CD4-positive, alpha-beta T cell (primary cell): ENCODE measurements around the gene MCEMP1. TPM values are rescaled to one million over a fixed set of nuclear protein-coding genes. Genes with fewer than 3 reads are reported as not detected.

Experiments
- ATAC-seq: fragments of 200-7000 bp; cut with Tn5 transposase; one replicate; pipeline ENCODE4 v1.10.0; 2022; ENCODE audit warnings: mild to moderate bottlenecking; ENCODE audit not compliant: poor library complexity
- CTCF ChIA-PET: fragments of 350-600 bp; sonication (Branson Sonifier 250); formaldehyde crosslinking; loops from one replicate; lab custom pipeline; 2021; ENCODE audit warnings: antibody characterized with exemption, inconsistent platforms; lab: Charles Lee
- POLR2A ChIA-PET: fragments of 350-600 bp; sonication (Branson Sonifier 250); formaldehyde crosslinking; loops from one replicate; lab custom pipeline; 2021; ENCODE audit warnings: antibody characterized with exemption, inconsistent platforms; lab: Charles Lee
- DNase-seq, 14 experiments: peaks; one replicate each; pipeline ENCODE4 v3.0.0-alpha.2; 2013 to 2020; ENCODE audit warnings: mixed read lengths in 2 of 14
- H3K27ac ChIP-seq, 2 donors: one replicate each; pipeline versions ENCODE4 v1.5.1 to v1.7.0; 2013; ENCODE audit warnings: low read length in 2 of 2, low read depth in 1 of 2, mild to moderate bottlenecking in 1 of 2
- H3K27me3 ChIP-seq, 2 experiments: 1 replicate in 1 of 2; 2 replicates in 1 of 2; pipeline versions ENCODE4 v1.6.1 to v1.7.0; 2013; ENCODE audit warnings: low read length in 2 of 2, control low read depth in 1 of 2, mild to moderate bottlenecking in 1 of 2, moderate library complexity in 1 of 2; ENCODE audit not compliant: insufficient read depth in 2 of 2, control insufficient read depth in 1 of 2
- H3K36me3 ChIP-seq: one replicate; pipeline ENCODE4 v1.6.1; 2013; ENCODE audit warnings: low read length, control low read depth; ENCODE audit not compliant: insufficient read depth
- H3K4me1 ChIP-seq: one replicate; pipeline ENCODE4 v1.6.1; 2013; ENCODE audit warnings: low read length, control low read depth; ENCODE audit not compliant: insufficient read depth
- H3K4me3 ChIP-seq: one replicate; pipeline ENCODE4 v1.5.1; 2013; ENCODE audit warnings: mild to moderate bottlenecking, low read length, moderate library complexity
- H3K9me3 ChIP-seq, 2 experiments: 1 replicate in 1 of 2; 2 replicates in 1 of 2; pipeline versions ENCODE4 v1.6.1 to v1.7.0; 2013; ENCODE audit warnings: low read length in 2 of 2, mild to moderate bottlenecking in 2 of 2, control low read depth in 1 of 2, moderate library complexity in 1 of 2; ENCODE audit not compliant: control insufficient read depth in 1 of 2, insufficient read depth in 1 of 2
- H3K27ac Mint-ChIP-seq: one replicate; pipeline ENCODE4 v1.8.0; 2020; ENCODE audit warnings: mixed read lengths
- H3K27me3 Mint-ChIP-seq: one replicate; pipeline ENCODE4 v1.8.0; 2021; ENCODE audit warnings: mixed read lengths
- H3K36me3 Mint-ChIP-seq: one replicate; pipeline ENCODE4 v1.8.0; 2021; ENCODE audit warnings: low read depth, mixed read lengths
- H3K4me1 Mint-ChIP-seq: one replicate; pipeline ENCODE4 v1.8.0; 2021; ENCODE audit warnings: low read depth, mixed read lengths
- H3K4me3 Mint-ChIP-seq: one replicate; pipeline ENCODE4 v1.8.0; 2020; ENCODE audit warnings: mild to moderate bottlenecking, mixed read lengths
- H3K9me3 Mint-ChIP-seq: one replicate; pipeline ENCODE4 v1.8.0; 2020; ENCODE audit warnings: mixed read lengths
- intact Hi-C, 2 experiments: fragments of 100-400 bp; cut with DNase I in 1 of 2; cut with micrococcal nuclease in 1 of 2; formaldehyde crosslinking; loops; one replicate each; pipeline versions ENCODE4 v1.15.1 to v1.9.0; 2023 to 2025; cut with DNase I, micrococcal nuclease
- total RNA-seq, 174 experiments: library from RNA in 2 of 174; stranded (reverse) in 2 of 174; gene quantifications; one replicate each; pipeline ENCODE4 v1.2.3 and lab custom pipeline; 2021 to 2026
- TF ChIP-seq, protein P1 (sequence below): fragments of 200-600 bp; IDR thresholded peaks from one replicate; pipeline ENCODE4 v1.8.0; 2022; ENCODE audit warnings: antibody characterized with exemption, mild to moderate bottlenecking

The MCEMP1 gene
- total RNA-seq, 2 experiments from 2014 or later = 0.38 TPM; not detected in 1

DNA sequence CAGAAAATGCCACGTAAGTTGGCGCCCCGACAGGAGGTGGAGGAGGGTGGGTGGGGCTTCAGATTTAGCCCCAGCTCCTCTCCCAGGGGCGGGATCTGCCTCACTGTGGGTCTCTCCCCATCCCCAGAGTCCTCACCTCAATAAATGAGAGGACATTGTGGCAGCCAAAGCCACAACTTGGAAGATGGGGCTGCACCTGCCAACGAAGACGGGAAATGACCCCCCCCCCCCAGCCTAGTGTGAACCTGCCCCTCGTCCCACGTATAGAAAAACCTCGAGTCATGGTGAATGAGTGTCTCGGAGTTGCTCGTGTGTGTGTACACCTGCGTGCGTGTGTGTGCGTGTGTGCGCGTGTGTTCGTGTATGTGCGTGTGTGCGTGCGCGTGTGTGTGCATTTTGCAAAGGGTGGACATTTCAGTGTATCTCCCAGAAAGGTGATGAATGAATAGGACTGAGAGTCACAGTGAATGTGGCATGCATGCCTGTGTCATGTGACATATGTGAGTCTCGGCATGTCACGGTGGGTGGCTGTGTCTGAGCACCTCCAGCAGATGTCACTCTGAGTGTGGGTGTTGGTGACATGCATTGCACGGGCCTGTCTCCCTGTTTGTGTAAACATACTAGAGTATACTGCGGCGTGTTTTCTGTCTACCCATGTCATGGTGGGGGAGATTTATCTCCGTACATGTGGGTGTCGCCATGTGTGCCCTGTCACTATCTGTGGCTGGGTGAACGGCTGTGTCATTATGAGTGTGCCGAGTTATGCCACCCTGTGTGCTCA is 2.3 kb downstream of the MCEMP1 start:
- CTCF ChIA-PET = interaction anchor here (0.8 to 0.9 kb wide), 2 partner anchors 111 to 120 kb away, joined by 4 read pairs; no protein-coding TSS in a partner anchor
- Histone ChIP-seq H3K27me3 (peaks cover 12 to 14% of the 10 kb centered on the region in 2 experiments), H3K4me1 (peaks cover 62% of the 10 kb centered on the region), H3K9me3 (no peaks in the 10 kb centered on the region), H3K36me3 (peaks cover 16% of the 10 kb centered on the region), H3K27ac (no peak overlapping the region), H3K4me3 (no peak overlapping the region)
- H3K4me3 Mint-ChIP-seq = peak overlapping the region; percentile 90
- TF ChIP-seq, protein P1, sequence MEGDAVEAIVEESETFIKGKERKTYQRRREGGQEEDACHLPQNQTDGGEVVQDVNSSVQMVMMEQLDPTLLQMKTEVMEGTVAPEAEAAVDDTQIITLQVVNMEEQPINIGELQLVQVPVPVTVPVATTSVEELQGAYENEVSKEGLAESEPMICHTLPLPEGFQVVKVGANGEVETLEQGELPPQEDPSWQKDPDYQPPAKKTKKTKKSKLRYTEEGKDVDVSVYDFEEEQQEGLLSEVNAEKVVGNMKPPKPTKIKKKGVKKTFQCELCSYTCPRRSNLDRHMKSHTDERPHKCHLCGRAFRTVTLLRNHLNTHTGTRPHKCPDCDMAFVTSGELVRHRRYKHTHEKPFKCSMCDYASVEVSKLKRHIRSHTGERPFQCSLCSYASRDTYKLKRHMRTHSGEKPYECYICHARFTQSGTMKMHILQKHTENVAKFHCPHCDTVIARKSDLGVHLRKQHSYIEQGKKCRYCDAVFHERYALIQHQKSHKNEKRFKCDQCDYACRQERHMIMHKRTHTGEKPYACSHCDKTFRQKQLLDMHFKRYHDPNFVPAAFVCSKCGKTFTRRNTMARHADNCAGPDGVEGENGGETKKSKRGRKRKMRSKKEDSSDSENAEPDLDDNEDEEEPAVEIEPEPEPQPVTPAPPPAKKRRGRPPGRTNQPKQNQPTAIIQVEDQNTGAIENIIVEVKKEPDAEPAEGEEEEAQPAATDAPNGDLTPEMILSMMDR = peak; percentile 67
- DNase-seq (peak; percentile 52 to 90 (median 68)), ATAC-seq (peak; percentile 79)
- H3K27me3 Mint-ChIP-seq = peaks cover 37% of the 10 kb centered on the region
- no peaks in the 10 kb centered on the region for H3K9me3 Mint-ChIP-seq
- H3K36me3 Mint-ChIP-seq = peaks cover 16% of the 10 kb centered on the region
- peak overlapping the region; percentile 78 for H3K27ac Mint-ChIP-seq
- H3K4me1 Mint-ChIP-seq = peaks cover 51% of the 10 kb centered on the region
- POLR2A ChIA-PET = no interaction called here
- intact Hi-C loops = loop anchor here (1.0 kb wide), 1 partner anchor 120 kb away; no protein-coding TSS in a partner anchor

DNA sequence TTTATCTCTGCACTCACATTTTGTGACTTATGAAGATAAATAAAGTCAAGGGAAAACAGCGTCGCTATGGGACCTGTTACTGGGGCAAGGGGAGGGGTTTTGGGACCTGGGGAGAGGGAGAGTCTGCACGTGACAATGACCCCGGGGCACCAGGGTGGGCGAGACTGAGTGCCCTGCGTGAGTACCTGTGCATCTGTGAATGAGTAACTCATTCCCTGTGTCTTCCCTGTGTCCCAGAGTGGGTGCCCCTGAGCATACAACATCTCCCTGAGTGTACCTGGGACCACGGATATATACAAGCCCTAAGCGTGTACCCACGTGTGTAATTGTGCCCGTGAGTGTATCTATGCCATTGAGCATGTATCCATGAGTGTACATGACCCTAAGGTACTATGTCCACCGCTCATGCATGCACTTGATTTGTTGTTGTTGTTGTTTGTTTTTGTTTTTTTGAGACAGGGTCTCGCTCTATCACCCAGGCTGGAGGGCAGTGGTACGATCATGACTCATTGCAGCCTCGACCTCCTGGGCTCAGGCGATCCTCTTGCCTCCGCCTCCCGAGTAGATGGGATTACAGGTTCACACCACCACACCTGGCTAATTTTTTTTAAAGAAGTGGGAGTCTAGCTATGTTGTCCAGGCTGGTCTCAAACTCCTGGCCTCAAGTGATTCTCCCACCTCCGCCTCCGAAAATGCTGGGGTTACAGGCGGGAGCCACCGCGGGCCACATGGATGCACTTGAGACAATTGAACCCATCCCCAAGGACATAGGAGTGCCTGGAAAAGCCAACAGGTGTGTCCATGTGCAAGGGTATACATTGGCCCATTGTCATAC is 3.1 kb downstream of the MCEMP1 start:
- H3K27me3 ChIP-seq = peaks cover 12% of the 10 kb centered on the region in 2 experiments
- no peaks in the 10 kb centered on the region for H3K9me3 ChIP-seq
- peaks cover 16% of the 10 kb centered on the region for H3K36me3 ChIP-seq
- POLR2A ChIA-PET = interaction anchor here (0.9 to 2.2 kb wide), 11 partner anchors 11 to 641 kb away, joined by 3 to 29 read pairs (median 4); partner anchors contain the start of genes ARHGEF18, NDUFA7, PET100 and RETN
- Mint-ChIP-seq H3K4me3 (peak overlapping the region; percentile 90), H3K9me3 (no peaks in the 10 kb centered on the region), H3K36me3 (peaks cover 16% of the 10 kb centered on the region), H3K4me1 (peaks cover 45% of the 10 kb centered on the region), H3K27ac (peak overlapping the region; percentile 78), H3K27me3 (peaks cover 31% of the 10 kb centered on the region)
- no peak overlapping the region for H3K27ac ChIP-seq
- H3K4me1 ChIP-seq = peaks cover 58% of the 10 kb centered on the region
- CTCF ChIA-PET = interaction anchor here (0.7 to 3.1 kb wide), 18 partner anchors 9 to 661 kb away, joined by 3 to 39 read pairs (median 7); partner anchors contain the start of genes MAP2K7, PET100, RETN and STXBP2
- peak overlapping the region; percentile 100 for H3K4me3 ChIP-seq
- TF ChIP-seq, protein P1 = no peak
- ATAC-seq (no peak), DNase-seq (peak in 1 of 14 experiments; percentile 4)
- intact Hi-C loops = loop anchor here (1.0 to 10.0 kb wide), 7 partner anchors 27 to 578 kb away; partner anchors contain the start of genes PET100 (in 1 of the 2) and XAB2 (in 1 of the 2)
